ENCODE data around the gene PLD2. TPM values are rescaled to one million over a fixed set of nuclear protein-coding genes. Genes with fewer than 3 reads are reported as not detected.

Gene PLD2
- total RNA-seq = 17.6 and 18.2 TPM in 2 replicates

DNA sequence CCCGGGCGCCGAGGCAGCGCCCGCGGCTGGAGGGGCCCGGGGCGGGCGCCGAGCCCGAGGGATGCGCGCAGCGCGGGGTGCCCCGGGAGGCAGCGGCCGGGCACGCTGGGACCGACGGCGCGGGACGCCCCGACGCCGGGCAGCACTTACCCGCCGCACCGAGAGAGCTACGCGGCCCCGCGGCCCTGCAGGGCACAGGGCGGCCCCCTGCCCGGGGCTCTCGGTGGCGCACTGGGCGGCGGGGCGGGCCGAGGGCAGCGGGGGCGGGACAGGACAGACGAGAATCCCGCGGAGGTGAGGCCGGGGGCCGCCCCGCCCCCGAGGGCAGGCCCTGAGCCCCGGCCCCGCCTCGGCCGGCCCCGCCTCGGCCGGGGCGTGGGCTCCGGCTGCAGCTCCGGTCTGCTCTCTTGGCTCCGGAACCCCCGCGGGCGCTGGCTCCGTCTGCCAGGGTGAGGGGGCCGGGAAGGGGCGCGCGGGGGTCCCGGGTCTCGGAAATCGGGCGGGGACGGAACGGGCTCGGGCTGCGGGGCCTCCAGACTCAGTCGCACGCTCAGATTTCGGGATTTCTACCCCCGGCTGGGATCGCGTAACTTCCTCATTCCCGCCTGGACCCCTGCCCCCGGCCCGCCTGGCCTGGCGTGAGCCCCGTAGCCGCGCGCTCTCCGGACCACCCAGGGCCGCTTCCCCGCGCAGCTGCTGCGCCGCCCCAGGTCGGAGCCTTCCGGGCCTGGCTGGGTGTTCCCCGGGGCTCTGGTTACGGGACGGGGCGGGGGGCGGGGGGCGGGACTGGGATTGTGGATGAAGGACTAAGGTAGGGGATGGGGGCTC is at the start of gene PLD2:
Gene PLD2, plus strand, starts transcription at position 376 of the 828 bp plus-strand sequence. CDS start 621 bp downstream, outside the sequence.

GRCh38 chr17:4771519-4772234 is 35.3 kb upstream of the PLD2 start, which contains the start of gene TM4SF5:
Gene TM4SF5 (plus strand): TSS chr17:4771886. CDS start chr17:4771923, 37 bp downstream.

GRCh38 chr17:4786106-4786511 is 20.8 kb upstream of the PLD2 start, which contains the start of gene VMO1:
Gene VMO1 (minus strand): TSS chr17:4786364. CDS start chr17:4786352, 12 bp downstream.

GRCh38 chr17:4788807-4789700 is 17.9 kb upstream of the PLD2 start, which contains the start of gene GLTPD2:
Gene GLTPD2 (plus strand): TSS chr17:4788964. CDS start chr17:4789012, 48 bp downstream.

DNA sequence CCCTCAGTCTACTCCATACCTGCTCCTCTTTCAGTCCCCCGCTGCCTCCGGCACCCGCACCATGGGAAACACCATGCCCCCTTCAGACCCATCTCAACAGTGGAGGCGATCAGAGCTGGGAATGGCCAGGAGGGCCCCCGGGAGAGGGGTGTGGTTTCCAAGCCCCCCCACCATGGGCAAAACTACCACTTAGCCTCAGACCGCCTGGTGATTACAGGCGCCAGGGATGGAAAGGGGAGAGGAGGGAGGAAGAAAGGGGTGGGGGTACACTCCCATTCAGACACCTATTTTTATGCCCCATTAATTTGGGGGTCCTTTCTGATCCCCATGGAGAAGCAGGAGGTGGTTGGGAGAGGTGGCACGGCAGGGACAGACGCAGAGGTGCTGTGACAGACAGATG is 4.7 kb upstream of the PLD2 start, which contains the start of gene C17orf114:
Gene C17orf114, minus strand, starts transcription at position 101 of the 400 bp plus-strand sequence.

DNA sequence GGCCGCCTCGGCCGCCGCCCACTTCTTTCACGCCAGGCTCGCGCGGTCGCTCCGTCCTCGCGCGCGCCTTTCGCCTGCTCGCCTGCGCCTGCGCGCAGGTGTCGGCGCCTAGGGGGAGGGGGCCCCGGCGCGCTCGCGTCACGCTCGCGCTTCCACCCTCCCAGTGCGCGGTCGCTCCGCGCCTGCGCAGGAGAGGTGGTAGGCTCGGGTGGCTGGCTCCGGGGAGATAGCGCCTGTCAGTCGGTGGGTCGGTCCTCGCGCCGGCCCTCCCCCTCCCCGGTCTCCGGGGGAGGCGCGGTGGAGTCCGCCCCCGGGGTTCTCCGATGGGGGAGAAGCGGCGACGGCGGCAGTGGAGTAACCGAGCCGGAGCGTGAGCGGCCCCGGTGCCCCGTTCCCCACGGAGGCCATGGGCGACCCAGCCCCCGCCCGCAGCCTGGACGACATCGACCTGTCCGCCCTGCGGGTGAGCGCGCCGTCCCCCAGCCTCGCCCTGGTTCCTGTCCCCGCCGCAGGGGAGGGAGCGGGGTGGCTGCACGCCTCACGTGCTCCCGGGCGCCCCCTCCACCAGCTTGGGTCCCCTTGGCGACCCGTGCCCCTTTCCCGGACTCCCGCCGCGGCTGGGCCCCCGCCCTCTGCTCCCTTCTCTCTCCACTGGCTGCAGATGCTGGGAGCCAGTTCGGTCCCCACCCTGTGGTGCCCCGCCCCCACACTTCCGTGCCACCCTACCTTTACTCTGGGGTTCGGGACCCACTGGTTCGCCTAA is 26.4 kb downstream of the PLD2 start, which contains the start of gene MINK1:
Gene MINK1, plus strand, starts transcription at position 163 of the 763 bp plus-strand sequence. Its CDS starts 244 bp downstream, at position 407.

Other genes with a start within 250 kb of the PLD2 start
- gene GGT6, start 246.6 kb upstream of the PLD2 start, total RNA-seq = not detected in 2 replicates
- gene SMTNL2, start 222.6 kb upstream of the PLD2 start, total RNA-seq = not detected in 2 replicates
- gene ALOX15, start 165.5 kb upstream of the PLD2 start, total RNA-seq = not detected in 2 replicates
- gene PELP1, start 103.0 kb upstream of the PLD2 start, total RNA-seq = 22.8 and 30.1 TPM in 2 replicates
- gene ARRB2, start 96.5 kb upstream of the PLD2 start, total RNA-seq = 9.2 and 16.0 TPM in 2 replicates
- 13.5 and 16.9 TPM in 2 replicates for gene MED11, start 75.7 kb upstream of the PLD2 start, total RNA-seq
- gene ZMYND15, start 67.3 kb upstream of the PLD2 start, total RNA-seq = 0.20 TPM in 1 of 2 replicates, not detected in the other
- 1.6 and 2.6 TPM in 2 replicates for gene CXCL16, start 67.2 kb upstream of the PLD2 start, total RNA-seq
- gene TM4SF5, start 35.3 kb upstream of the PLD2 start, total RNA-seq = not detected in 2 replicates
- gene VMO1, start 20.8 kb upstream of the PLD2 start, total RNA-seq = 0.59 TPM in 1 of 2 replicates, not detected in the other
- gene GLTPD2, start 18.2 kb upstream of the PLD2 start, total RNA-seq = 0.37 TPM in 1 of 2 replicates, not detected in the other
- gene PSMB6, start 11.0 kb upstream of the PLD2 start, total RNA-seq = 111 and 116 TPM in 2 replicates
- gene MINK1, start 26.2 kb downstream of the PLD2 start, total RNA-seq = 32.0 and 37.3 TPM in 2 replicates
- 0.37 and 0.59 TPM in 2 replicates for gene C17orf107, start 92.4 kb downstream of the PLD2 start, total RNA-seq
- 0.37 TPM in 1 of 2 replicates, not detected in the other for gene CHRNE, start 95.9 kb downstream of the PLD2 start, total RNA-seq
- gene GP1BA, start 125.1 kb downstream of the PLD2 start, total RNA-seq = not detected in 2 replicates
- 50.0 and 50.2 TPM in 2 replicates for gene SLC25A11, start 132.9 kb downstream of the PLD2 start, total RNA-seq
- 29.4 and 29.9 TPM in 2 replicates for gene RNF167, start 133.1 kb downstream of the PLD2 start, total RNA-seq
- gene PFN1, start 141.4 kb downstream of the PLD2 start, total RNA-seq = 412 and 494 TPM in 2 replicates
- gene ENO3, start 144.0 kb downstream of the PLD2 start, total RNA-seq = 1.1 and 1.6 TPM in 2 replicates
- 30.1 and 37.5 TPM in 2 replicates for gene SPAG7, start 160.7 kb downstream of the PLD2 start, total RNA-seq
- gene CAMTA2, start 180.5 kb downstream of the PLD2 start, total RNA-seq = 10.3 and 20.3 TPM in 2 replicates
- gene INCA1, start 190.4 kb downstream of the PLD2 start, total RNA-seq = 0.37 TPM in 1 of 2 replicates, not detected in the other
- gene KIF1C, start 190.8 kb downstream of the PLD2 start, total RNA-seq = 38.6 and 50.8 TPM in 2 replicates
- under 0.01 TPM in 1 of 2 replicates, not detected in the other for gene SLC52A1, start 228.3 kb downstream of the PLD2 start, total RNA-seq

Measured in subcutaneous preadipocyte (primary cell).